Activated CD4-positive, alpha-beta T cell treated with anti-CD3 and anti-CD28 coated beads, Interleukin-10, Interleukin-2, amounts not matched to agents 100 ng/mL and 50 ng/mL, durations not matched to agents 16 hours and 8 hours (primary cell): ENCODE results near the gene RNF157.

Source experiments
- DNase-seq: peaks from one replicate; pipeline ENCODE4 v3.0.0-alpha.2; 2020

Gene RNF157

DNA sequence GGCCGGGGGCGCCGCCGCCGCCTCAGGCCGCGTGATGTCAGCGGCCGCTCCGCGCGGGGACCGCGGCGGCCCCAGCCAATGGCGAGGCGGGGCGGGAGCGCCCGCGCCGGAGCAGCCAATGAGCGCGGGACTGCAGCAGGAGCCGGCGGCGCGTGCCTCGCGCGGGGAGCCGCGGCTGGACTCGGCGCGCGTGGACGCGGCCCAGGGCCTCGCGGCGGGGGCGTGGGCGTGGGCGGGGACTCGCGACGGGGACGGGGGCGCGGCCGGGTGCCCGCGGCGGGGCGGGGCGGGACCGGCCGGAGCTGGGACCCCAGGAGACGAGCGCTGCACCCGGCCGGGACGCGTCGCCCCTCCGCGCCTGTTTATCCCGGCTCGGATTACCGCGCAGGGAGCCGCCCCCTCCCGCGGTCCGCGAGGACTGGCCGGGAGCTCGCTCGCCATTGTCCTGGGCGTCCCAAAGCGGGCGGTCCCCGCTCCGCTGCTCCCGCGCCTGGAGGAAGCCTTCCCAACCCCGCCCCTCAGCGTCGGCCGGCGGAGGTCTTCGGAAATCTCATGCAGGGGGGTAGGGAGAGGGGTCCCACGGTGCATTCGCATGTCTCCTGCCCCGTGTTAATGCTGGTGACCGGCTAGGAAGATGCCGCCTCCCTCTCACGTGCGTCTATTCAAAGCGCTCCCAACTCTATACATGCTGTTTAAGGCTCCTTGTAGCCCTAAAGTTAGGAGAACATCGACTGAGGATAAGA lies at the start of gene RNF157:
RNF157 (minus strand) TSS at position 33 of the 743 bp plus-strand sequence. CDS start 253 bp downstream, outside the sequence.
- peak; percentile 73 for DNase-seq

DNA sequence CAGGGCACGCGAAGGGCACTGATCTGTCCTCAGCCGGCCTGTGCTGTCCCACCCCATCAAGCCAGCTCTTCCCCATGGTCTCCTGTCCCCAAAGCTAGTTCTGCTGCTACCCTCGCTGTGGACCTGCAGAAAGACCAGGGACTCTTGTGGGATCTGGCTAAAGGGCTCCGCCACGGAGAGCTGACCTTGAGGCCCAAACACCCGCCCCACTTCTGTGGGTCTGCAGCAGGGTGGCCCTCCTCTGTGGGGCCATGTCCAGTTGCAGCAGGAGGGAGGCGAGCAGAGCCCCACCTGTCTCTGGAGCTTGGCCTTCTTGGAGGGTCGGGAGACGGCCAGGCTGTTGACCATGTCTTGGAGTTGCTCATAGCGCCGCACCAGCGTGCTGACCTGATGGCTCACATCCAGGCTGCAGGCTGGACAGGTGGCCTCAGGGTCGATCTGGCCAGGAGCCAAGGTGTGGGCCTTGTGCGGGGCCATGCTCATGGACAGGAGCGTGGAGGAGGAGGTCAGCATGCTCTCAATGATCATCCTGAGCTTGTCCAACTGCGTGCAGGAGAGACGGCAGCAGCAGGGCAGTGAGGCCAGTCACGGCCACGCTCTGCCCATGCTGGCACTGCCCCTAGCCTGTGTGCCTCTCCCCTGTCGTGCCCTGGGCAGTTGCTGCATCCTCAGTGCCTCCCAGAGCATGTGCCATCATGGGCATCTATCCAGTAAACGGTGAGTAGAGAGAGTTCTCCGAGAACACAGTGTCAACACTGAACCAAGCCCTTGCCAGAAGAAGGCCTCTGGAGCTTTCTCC lies 41.5 kb upstream of the RNF157 start:
- no peak for DNase-seq

DNA sequence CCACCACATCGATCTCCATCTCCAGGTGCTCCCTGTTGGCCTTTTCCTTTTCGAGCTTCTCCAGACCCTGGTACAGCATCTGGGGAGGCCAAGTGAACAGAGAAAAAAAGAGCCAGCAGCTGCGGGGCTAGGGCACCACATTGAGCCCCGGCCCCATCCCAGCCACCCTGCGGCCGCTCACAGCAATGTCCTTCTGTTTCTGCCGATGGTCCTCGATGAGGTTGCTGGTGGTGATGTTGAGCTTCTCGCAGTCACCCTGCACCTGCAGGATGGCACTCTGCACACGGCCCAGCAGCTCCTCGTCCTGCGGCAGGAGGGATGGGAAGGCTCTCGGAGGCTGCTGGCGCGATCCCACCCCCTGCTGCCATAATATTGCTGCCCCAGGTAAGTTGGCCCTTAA lies 40.4 kb upstream of the RNF157 start:
- no peak for DNase-seq

DNA sequence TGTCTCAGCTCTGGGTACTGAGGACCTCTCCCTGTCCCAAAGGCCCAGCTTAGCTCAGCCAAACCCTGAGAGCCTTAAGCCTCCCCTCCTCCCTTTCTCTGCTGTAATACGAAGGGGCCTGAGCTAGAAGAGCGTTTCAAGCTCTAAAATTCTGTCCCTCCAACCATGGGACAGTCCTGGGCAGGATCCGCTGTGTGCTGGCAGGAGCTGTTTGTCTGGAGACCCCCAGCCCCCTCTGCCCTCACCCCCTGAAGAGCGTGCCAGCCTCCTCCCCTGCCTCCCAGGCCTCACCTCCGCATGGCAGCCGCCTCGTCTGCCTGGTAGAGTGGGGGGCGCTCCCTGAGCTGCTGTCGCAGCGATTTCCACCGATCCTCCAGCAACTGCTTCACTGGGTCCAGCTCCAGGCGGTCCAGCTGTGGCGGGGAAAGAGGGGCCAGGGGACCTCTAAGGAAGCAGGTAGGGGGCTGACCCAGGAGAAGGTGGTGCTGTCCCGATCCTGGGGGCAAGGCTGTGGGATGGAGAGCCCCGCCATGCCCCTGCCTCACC lies 39.5 kb upstream of the RNF157 start:
- no peak for DNase-seq

DNA sequence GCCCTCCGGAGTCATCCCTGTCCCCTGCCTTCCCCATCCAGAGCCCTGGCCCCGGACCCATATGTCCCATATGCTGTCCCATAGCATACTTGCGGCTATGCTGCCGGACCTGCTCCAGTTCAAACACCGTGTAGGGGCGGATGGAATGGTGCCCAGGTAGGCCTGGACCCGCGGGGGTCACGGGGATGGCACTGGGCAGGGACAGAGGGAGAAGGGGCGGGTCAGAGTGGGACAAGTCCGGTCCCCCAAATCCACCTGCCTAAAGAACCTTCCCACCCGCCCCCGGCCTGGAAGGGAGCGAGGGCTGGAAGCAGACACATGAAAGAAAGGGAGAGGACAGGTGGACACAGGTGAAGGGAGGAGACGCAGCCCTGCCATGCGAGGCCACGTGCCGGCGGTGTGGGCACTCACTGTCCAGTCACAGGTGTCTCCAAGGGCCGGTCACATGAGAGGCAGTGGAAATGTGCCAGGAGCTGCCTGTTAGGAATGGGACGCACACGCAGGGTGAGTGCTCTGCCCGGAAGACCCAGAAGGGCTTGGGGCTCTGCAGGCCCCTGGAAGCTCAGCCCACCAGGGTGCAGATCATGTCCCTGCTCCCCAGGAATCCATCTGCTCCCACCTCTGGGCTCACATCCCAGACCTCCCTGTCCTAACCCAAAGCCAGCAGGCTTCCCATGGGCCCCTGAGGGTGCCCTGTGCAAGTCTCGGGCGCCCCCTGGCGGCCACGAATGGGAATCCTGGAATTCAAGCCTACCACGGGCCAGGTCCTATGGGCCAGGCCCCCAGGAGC lies 38.9 kb upstream of the RNF157 start:
- DNase-seq, result peak; percentile 88

DNA sequence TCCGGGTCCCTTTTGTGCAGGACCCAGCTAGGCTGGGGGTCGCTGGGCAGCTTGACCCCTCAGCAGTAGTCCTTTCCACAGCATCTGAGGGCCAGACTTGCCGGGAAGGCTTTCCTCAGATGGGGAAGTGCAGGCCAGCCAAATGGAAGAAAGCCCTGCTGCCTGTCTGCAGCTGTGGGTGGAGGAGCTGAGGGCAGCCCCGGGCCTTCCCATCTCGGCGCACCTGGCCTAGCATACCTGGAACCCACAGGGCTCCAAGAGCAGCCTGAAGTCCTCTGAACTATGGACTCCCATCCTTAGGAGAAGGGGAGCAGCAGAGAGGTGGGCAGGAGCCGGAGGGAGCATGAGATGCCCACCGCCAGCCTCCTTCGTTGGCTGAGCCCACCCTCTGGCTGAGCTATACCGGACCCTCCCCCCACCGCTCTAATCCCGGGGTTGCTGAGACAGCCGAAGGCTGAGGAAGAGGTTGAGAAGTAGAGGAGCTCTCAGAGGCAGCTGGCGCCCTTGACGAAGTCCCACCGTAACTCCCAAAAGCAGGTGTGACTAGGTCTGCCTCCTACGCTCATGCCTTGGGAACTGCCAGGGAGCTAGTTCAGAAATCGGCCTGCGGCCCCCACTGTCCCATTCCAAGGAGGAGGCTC lies 38.1 kb upstream of the RNF157 start:
- no peak for DNase-seq

DNA sequence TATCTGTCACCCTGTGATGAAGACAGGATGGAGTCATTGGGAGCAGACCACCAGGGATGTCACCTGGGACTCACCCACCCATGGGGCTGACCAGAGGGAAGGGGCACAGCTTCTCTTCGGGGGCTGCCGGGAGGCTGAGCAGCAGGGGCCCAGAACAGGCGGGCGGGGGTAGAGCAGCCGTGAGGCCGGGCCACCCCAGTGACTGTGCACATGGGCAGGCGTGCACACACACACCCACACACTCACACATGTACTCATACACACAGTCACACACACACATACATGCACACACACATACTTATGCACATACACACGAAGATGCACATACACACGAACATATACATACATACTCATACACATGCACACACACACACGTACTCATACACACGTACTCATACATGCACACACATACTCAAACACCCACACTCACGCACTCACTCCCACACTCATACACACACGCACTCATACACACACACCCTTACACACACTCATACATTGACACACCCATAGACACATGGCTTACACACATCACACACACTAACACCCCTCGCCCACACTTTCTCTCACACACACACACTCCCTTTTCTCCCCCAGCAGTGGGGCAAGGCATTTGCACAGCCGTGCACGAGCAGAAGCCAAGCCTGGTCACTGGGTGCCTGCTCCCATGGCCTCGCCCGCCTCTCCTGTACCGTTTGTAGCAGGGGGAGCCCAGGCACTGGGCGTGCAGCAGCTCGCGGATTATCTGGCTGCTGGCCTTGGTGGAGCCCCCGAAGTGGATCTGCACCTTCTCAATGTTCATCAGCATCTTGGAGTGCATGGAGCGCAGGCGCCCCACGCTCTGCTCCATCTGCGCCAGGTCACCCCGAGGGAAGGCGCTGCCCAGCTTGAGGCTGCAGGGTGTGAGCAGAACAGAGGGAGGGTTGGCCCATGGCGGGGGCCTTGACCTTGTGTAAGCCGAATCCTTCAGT lies 37.3 kb upstream of the RNF157 start:
- no peak for DNase-seq

DNA sequence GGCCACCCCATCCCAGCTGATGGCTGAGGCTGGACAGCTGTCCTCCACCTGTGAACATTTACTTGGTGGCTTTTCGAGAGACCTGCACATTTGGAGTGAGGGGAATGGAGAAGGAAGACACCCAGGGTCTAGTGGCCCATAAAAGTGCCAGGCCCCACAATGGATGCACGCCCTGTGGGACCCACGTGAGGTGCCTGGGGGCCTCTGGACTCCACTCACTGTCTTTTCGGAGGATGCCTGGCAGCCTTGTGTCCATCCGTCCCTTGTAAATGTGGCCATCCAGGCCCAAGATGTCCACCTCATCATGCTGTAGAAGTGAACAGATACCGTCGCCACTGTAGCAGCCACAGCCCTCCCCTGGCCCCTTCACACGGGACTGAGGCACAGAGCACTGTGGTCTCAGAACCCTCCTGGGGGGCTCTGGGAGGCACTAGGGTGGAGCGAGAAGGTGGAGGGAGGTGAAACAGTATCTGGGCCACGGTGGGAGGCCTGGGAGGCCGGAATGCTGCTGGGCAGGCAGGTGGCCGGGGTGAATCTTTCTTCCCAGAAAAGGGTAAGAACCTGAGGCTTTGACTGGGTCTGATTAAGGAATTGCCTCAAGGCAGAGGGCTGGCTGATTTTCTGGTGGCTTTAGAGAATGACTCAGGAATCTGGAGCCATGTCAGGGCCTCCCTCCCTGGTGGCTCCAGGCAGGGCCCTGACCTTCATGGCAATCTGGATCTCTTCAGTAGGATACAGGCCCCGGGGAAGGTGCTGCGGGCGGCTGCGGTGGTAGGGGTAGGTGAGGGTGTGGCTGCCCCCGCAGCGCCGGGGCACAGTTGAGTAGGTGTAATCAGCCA lies 36.4 kb upstream of the RNF157 start:
- no peak for DNase-seq

DNA sequence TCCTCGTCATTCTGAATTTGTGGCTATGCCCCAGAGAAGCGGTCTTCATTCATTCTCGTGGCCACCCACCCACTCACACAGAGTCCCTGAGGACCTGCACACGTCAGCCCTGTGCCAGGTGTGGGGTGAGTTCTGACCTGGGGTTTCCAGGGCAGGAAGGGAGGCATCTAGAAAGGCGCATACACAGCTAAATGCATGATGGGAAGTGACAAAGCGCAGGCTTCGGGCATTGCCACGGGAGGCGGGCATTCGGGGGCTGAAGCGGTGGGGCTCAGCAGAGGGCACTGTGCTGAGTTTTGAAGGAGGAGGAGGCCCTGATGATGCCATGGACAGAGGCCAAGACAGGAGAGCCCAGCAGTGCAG lies 35.8 kb upstream of the RNF157 start:
- no peak for DNase-seq

DNA sequence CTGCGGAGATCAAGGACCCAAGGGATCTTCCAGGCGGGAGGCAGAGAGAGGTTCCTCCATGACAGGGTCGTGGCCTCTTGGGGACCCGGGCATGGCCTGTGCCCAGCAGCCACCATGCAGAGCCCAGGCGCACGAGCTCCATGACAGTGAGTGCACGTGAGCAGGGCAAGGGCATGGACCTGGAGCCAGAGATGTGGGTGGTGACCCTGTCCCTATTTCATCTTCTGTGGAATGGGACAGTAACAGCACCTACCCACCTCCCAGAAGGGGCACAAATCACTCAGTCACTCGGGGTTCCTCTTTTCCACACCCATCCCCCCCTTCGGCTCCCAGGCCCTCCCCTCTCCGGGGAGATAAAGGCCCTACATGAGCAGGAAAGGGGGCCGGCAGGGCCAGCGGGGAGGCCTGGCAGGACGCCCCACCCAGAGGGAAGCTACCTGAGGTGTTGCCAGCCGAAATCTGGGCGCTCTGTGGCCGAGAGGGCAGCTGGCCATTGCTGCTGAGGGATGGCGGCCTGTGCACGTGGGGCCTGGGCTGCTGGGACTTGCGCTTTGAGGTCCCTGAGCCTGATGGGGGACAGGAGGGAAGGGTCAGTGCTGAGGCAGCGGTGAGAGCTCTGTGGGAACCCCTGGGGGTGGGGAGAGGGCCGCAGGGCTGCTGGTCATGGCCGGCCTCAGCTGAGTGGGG lies 35.2 kb upstream of the RNF157 start:
- DNase-seq, result no peak

DNA sequence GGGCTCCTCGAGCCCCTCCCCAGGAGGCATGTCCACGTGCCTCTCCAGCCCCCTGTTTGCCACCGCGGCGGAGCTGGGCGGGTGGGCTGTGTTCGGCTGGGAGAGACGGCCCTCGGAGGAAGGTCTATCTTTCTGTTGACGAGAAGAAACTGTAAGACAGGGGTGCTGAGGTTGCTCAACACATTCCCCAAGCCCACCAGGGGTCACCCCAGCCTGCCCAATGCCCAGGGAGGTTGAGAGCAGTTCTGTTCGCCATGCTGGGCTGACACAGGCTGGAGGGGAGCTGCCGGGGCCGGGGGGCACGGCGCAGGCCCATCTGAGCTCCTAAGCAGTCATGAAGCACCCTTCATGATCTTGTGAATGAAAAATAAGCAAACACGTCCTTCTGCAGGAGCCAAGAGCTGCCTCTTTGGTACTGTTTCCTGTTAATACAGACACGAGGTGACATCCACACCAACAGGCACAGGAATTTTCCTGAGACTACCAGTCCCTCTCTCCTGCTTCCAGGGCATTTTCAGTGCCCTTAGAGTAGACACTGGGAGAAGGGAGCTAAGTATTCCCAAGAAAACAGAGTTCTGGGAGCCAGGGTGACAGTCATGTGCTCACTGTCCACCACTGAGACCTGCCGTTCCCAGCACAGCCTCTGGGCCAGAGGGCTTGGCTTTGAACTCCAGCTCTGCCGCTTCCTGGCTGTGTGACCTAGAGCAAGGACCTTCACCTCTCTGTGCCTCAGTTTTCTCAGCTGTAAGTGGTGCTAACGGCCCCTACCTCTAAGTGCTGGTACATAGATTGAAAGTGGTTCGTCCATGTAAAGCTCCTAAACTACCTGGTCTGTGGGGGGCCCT lies 34.0 kb upstream of the RNF157 start:
- DNase-seq, result no peak

DNA sequence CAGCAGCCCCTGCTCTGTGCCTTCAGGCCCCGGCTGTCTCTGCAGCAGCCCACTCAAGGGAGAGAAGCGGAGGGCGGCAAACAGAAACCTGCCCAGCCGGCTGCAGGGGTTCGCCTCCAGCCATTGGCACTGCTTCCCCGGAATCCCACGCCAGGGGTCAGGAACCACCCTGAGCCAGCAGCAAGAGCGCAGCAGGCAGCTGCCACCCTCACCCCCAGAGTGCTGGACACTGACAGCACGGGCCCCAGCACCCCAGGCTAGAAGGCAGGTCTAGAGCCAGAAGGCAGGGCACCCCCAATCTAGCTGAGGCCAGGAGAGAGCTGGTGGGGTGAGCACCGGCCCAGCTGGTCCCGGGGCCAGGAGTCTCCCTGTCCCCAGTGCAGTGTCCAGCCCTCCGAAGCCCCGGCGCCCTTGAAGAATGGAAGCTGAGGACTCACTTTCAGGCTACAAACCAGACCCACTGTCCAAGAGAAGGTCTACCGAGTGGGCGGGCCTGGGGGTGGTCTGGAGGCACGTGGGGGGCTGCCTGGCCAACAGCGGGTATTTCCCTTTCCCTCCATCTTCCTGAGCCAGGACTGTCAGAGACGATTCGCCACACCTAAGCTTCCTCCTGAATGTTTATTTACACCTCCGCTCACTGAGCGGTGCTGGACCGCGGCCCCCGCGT lies 33.3 kb upstream of the RNF157 start:
- DNase-seq, result no peak

DNA sequence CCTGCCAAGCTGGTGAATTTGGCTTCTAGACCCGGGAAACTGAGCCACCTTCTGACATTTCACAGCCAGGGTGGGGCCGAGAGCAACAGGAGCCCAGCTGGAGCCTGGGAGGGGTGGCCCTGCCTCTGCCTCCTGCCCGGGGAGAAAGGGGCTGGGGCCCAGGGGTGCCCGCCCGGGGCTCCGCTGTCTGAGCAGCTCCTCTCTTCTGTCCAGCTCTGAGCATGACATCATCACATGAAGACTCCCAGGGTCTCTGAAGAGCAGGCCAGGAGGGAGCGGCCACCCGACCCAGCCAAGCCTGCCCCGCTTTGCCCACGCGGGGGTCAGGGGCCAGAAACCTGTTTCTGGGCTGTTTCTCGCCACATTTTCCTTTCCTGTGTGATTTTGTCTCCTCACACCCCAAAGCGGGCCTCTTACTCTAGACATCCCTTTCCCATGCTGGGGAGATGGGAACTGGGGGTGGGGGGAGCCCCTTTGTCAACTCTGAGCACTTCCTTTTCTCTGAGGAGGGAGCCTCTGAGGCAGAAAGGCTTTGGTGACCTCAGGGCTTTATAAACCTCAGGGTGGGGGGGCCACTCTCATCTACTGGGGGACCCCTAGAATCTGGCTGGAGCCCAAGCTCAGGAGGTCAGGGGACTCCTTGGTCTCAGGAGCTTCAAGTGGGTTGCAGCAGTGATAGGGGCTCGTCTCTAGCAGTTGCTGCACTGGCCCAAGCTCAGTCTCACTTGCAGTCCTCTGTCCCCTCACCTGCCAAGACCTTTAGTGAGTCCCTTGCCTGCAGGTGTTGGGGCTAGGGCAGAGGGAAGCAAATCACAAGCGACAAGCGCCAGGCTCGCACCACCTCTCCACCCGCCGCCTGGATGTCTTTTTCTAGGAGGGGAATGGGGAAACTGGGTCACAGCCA lies 32.5 kb upstream of the RNF157 start:
- DNase-seq, result peak; percentile 56

DNA sequence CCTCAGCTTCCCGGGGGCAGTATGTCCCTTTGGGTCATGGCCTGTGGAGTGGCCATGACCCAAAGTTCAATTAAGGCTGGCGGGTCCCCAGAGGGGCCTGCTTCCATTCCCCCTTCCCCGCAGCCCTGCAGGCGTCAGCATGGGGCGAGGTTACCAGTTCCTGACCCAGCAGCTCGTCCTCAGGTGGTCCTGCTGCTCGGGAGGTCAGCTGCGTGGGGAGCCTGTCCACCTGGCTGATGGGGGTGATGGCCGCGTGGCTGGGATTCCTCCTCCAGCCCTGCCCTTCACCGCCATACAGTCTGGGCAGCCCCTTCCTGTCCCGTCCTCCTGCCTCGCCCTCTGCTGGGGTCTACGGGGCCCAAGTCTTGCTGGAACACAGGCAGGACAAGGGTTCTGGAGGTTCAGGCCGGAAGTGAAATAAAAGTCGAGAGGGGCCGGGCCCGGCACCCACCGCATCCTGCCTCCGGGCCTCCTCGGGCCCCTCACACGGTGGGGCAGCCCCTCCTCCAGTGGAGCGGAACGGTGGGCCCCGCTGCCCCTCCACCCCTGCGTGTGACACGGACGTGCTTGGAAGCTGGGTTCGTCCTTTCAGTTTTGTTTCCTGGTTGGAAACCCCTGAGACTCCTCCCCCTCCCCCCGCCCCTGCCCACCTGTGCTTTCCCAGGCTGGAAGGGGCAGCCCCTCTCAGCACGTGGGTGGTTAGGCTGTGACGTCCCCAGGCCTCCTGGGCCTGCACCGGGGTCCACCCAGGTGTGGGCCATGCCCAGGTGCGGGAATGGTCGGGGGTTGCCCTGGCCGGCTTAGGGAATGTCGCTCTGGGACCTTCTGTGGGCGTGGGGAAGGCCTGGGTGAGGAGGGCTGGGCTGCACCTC lies 31.6 kb upstream of the RNF157 start:
- peak; percentile 81 for DNase-seq

DNA sequence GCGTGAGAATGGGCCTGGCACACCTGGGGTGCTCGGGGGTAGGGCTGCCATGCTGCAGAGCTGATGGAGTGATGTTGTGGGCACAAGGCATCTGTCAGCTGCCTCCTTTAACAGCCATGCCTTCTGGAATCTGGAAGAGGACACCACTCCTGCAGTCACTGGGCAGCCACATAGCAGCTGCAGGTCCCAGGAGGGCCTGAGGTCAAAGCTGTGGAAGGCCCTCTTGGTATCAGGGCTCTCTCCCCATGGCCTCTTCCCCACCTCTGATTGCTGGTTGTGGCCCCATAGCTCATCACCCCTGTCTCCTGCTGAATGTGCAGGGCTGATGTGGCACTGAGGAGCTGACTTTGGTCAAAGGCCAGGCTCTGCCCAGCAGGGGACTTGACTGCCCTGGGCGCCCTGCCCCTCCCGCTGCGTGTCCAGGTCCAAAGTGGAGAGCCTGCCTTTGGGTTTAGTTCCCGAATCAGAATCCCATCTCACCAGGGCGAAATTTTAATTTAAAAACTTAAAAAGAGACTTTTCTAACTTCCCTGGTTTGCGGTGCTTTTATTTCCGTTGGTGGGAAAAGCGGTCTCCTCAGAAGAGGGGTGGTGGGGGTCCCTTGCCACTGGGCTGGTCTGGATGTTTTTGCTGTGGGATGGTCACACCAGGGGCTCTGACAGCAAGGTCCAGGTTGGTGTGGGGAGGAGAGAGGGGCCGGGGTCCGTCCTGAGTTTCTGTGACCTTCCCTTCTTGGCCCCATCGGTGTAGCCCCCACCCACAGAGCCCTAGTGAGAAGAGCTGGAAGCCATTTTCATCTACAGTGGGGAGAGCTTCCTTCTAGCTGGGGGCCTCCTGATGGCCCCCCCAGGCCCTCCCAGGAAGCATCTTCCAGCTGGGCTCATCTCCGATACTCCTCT lies 30.7 kb upstream of the RNF157 start:
- peak; percentile 43 for DNase-seq
